SU-DHL-6 (cell line): Measurements from ENCODE around the gene NUP58.

Source experiments
- CTCF ChIP-seq: fragments of 200-600 bp; sonication (generic); IDR thresholded peaks from one replicate; pipeline ENCODE4 v1.5.1; 2017; ENCODE audit warnings: antibody characterized with exemption, mild to moderate bottlenecking, low read length, moderate library complexity; ENCODE audit not compliant: insufficient read depth, poor library complexity, severe bottlenecking
- EZH2phosphoT487 ChIP-seq: fragments of 200-600 bp; sonication (generic), shearing (Covaris generic); conservative IDR thresholded peaks from 2 replicates; pipeline ENCODE4 v1.6.1; 2018; ENCODE audit warnings: mild to moderate bottlenecking, antibody characterized with exemption, low read length, moderate library complexity, mixed read lengths

- TF ChIP-seq CTCF (no peak), EZH2phosphoT487 (no peak)
These were observed 21.0 kb upstream of the NUP58 start for GRCh38 chr13:25280396-25280795.
